Activated T-cell treated with anti-CD3 and anti-CD28 coated beads, Interleukin-2, amount 50 U/mL, for 1 hour (primary cell): ENCODE measurements around the gene ARRB1.

Experiments used
- DNase-seq: peaks from one replicate; pipeline ENCODE4 v3.0.0-alpha.2; 2020

ARRB1 gene

DNA sequence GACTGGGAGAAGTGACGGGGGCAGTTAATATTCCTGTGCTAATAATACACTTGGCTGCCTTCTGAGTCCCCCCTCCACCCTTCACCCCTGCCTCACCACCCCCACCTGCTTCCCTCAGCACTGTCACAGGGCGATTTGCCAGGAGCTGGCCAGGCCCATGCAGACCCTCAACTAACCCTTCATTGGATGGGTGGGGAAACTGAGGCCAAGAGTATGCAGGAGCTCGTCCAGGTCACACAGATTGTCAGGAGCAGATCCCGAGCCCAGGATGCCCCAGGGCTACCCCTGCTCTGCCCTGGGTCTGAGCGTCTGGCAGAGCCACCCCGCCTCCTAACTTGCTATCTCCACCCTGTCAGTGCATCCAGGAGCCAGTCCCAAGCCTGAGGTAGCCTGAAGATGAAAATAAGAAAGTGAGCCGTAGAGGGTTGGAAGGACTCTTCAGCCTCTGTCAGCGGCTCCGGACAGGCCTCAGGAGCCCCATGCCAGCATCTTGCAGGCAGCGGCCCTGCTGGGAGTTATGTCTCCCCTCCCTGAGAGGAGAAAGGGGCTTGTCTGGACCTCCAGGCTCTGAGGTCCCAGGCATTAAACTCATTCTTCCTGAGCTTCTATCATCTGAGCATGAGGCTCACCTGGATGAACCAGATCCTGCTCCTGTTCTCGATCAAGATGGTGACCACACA, 104.7 kb downstream of the ARRB1 start:
- DNase-seq, result peak; percentile 13

DNA sequence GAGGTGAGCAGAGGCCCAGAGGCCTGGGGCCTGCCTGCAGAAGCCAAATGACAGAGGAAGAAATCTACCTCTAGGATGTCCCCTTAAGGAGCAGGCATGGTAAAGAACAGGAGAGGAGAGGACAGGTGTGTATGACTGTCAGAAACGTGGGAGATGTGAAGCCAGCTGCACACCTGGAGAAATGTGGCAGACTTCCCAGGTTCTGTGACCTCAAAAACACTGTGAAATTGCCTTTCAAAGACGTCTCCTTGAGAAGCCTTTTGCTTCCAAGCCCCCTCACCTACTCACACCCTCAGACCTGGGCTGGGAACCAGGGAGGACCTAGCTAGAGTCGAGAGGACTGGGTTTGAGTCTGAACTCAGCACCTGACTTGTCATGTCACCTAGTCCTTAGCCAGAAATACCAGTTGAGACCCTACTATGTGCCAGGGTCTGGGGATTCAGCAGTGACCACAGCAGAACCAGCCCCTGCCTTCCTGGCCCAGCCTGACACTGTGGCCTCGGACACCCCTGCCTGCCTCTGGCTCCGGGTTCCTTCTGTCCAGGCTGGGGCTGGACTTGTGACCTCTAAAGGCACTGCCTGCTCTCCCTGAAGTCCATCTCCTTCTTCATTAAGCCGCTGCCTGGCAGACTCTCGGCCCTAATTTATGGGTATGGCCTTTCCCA, 105.3 kb downstream of the ARRB1 start:
- peak; percentile 7 for DNase-seq

DNA sequence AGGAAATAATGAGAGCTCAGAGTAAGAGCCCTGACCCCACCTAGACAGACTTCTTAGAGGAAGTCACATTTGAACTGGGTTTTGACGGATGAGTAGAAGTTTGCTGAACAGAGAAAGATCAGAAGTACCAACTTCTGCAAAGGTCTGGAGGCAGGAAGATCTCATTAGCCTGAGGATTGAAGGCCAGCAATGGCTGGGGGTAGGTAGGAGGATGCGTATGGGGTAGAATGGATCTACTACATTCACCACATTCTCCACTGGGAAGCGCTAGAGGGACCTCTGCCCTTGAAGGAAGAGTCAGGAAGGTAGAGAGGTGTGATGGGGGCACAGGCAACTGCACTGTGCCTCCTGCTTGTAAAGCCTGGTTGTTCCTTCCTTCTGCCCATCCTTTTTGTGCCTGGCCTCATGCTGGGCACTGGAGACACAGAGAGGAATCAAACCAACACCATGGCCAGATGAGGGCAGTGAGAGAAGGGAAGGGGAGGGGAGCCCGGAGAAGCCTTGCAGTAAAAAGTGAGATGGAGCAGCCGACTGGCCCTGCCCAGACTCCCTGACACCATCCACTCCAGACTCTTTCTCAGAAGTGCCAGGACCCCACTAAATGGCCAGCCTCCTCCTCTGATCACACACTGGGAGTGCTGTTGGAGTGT, 106.0 kb downstream of the ARRB1 start:
- peak; percentile 16 for DNase-seq

- no peak for DNase-seq
Observed at GRCh38 chr11:75244052-75244814, 107.2 kb downstream of the ARRB1 start.

GRCh38 chr11:75242722-75243600, 108.5 kb downstream of the ARRB1 start:
- DNase-seq, result no peak

- DNase-seq, result no peak
Observed at GRCh38 chr11:75241906-75242644, 109.4 kb downstream of the ARRB1 start.

- DNase-seq, result peak; percentile 95
Observed at GRCh38 chr11:75241036-75241905, 110.2 kb downstream of the ARRB1 start.

GRCh38 chr11:75240311-75241035, 111.0 kb downstream of the ARRB1 start, which contains the start of gene TPBGL:
TPBGL (plus strand) TSS chr11:75240774; CDS start chr11:75241050, 276 bp downstream.
- DNase-seq, result peak; percentile 28

DNA sequence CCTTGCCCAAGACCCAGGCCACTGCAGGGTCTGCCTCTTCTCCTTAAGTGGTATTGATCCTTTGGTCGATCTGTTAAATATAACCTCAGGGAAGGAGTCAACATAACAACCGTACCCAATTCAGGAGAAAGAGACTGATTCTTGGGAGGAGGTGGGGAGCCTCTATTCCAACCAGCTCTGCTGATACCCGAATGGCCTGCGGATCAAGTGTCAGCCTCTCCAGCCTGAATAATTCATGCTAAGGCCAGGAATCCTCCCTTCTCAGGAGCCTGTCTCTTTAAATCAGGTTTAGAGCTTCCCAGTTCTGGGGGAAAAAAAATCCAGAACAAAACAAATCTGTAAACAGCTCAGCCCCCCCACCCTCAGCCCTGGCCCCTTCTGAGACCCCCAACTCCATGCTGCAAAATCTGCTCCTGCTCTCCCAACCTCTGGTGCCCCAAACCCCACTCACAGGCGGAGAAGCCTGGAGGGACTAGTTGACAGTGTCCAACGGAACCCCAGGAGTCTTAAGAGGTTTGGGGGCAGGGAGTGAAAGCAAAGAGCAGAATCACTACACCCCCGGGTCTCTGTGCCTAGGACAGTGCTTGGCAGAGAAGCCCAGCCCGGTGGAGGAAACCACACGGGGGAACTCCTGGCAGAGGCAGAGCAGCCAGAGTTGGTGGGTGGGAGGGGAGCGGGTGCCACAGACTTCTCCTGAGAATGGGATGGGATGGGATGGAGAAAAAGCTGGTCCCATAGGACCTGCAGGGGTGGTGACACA, 111.8 kb downstream of the ARRB1 start:
- DNase-seq, result no peak

DNA sequence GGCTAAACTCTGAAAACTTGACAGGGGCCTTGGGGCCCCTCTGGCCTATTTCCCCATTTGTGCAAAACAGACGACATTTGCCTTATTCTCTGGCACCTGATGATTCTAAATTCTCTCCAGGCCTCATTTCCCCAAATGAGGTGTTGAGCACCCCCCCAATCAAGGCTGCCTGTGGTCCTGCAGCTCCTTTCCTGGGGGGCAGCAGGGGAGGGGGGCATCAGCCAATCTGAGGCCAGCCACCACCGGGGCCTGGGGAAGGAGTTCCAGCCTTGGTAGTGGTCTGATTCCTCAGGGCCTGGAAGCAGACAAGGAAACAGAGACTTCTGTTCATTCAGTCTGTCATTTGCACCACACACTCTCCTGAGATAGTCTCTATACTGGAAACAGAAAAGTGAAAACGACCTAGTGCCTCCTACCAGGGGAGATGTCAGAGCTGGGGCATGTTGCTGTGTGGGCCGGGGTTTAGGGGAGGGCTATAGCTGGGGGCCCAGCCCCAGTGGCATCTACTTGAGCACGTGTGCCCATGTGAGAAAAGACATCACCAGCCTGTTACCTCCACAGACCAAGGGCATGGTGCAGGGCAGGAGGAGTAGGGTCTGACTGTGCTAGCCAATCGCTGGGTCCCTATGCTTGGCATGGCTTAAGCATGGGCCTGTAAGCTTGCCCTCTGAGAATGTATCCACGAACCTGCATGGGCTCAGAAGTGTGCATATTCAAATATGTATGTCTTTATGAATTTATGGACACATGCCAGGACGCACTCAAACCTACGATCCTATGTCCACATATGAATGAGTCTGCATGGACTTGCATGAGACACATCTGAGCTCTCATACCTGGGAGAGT, 112.6 kb downstream of the ARRB1 start:
- no peak for DNase-seq

- DNase-seq, result no peak
Observed at GRCh38 chr11:75237050-75237449, 114.4 kb downstream of the ARRB1 start.

GRCh38 chr11:75236062-75236461, 115.4 kb downstream of the ARRB1 start:
- no peak for DNase-seq

GRCh38 chr11:75233754-75234172, 117.7 kb downstream of the ARRB1 start:
- no peak for DNase-seq

- no peak for DNase-seq
Observed at GRCh38 chr11:75230621-75231020, 120.8 kb downstream of the ARRB1 start.

GRCh38 chr11:75229466-75229865, 122.0 kb downstream of the ARRB1 start:
- DNase-seq, result no peak

DNA sequence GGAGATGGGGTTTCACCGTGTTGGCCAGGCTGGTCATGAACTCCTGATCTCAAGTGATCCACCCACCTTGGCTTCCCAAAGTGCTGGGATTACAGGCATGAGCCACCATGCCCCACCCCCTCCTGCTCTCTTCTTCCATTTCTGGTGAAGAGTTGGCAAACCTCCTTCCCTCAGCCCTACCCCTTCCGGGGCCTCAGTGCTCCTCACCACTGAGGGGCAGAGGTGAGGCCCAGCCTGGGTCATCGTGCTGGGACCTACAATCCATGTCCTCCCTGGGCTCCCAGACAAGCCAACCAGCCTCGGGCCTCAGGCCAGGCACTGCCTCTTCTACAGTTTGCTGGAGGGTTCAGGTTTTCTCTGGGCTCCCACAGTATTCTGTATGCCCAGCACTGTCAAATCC, 125.7 kb downstream of the ARRB1 start:
- DNase-seq, result no peak

DNA sequence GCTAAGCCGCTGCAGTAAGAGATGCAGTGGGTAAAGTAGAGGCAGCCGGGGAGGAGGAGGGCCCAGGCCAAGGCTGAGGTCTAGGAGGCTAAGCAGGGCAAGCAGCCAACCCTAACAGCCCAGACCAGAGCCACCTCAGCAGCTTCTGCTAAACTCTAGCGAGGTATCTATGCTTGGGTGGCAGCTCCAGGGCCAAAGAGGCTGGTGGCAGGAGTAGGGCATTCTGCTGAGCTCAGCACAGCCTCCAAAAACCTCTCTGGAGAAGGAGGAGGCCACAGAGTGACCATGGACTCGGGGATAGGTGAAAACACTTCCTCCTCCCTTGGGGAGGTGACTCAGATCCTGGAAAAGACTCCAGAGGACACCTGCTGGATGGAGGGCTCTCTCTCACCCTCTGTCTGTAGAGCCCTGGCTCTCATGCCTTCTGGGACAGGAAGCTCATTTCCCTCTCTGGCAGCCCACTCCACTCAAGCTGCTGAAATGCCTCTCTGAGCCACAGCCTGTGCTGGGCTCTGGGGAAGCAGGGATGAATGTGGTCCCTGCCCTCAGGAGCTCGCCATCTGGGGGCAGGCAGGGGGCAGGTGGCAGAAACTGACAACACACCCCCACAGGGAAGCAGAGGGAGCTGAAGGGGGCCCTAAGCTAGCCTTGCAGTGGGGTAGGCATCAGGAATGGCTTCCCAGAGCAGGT, 127.4 kb downstream of the ARRB1 start:
- DNase-seq, result no peak
